SH-SY5Y (cell line): ENCODE measurements around the gene NFYB.

ENCODE experiments used
- GATA2 ChIP-seq: IDR thresholded peaks from 2 replicates; pipeline ENCODE4 v1.6.1; 2011; ENCODE audit warnings: mild to moderate bottlenecking, low read depth, low read length
- GATA3 ChIP-seq: IDR thresholded peaks from 2 replicates; pipeline ENCODE4 v1.6.1; 2011; ENCODE audit warnings: low read depth, mild to moderate bottlenecking, low read length, moderate library complexity

DNA sequence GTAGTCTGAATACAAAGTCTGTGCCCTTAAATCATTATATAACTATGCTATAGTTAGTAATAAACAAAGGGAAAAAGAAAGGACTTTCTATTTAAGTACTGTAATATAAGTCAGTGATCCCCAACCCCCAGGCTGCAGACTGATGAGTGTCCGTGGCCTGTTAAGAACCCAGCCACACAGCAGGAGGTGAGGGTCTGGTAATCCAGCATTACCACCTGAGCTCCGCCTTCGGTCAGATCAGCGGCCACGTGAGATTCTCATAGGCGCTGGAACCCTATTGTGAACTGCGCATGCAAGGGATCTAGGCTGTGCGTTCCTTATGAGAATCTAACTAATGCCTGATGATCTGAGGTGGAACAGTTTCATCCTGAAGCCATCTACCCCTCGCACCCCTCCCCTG is 15.7 kb downstream of the NFYB start:
- TF ChIP-seq GATA3 (no peak), GATA2 (no peak)
